ENCODE measurements around the gene TET3.

The TET3 gene

GRCh38 chr2:73997813-73998212 lies 13.1 kb downstream of the TET3 start:
- H3K9me3 ChIP-seq (ENCODE audit: severe bottlenecking), result no peaks in the 10 kb centered on the region
- H3K36me3 ChIP-seq, result peaks cover 32% of the 10 kb centered on the region
- H3K27ac ChIP-seq, result no peak overlapping the region
- H3K4me3 ChIP-seq (ENCODE audit: low read depth, low read length), result no peak overlapping the region
- no peak for DNase-seq
- no peaks in the 10 kb centered on the region for H3K27me3 ChIP-seq (ENCODE audit: insufficient read depth, low read depth, severe bottlenecking)
- TF ChIP-seq CTCF (IDR thresholded peaks at IDR 0.05; ENCODE audit: low read depth, low read length), result peak; percentile 27; the same call in 1 of the 2 replicates

GRCh38 chr2:73998451-73998850 lies 13.7 kb downstream of the TET3 start:
- no peak for DNase-seq
- TF ChIP-seq CTCF (IDR thresholded peaks at IDR 0.05; ENCODE audit: low read depth, low read length), result no peak
- no peak overlapping the region for H3K27ac ChIP-seq
- H3K27me3 ChIP-seq (ENCODE audit: insufficient read depth, low read depth, severe bottlenecking), result no peaks in the 10 kb centered on the region
- no peak overlapping the region for H3K4me3 ChIP-seq (ENCODE audit: low read depth, low read length)
- peaks cover 27% of the 10 kb centered on the region for H3K36me3 ChIP-seq
- no peaks in the 10 kb centered on the region for H3K9me3 ChIP-seq (ENCODE audit: severe bottlenecking)

GRCh38 chr2:73998933-73999332 lies 14.2 kb downstream of the TET3 start:
- Histone ChIP-seq H3K27ac (no peak overlapping the region), H3K36me3 (peaks cover 22% of the 10 kb centered on the region), H3K9me3 (ENCODE audit: severe bottlenecking) (no peaks in the 10 kb centered on the region), H3K27me3 (ENCODE audit: insufficient read depth, low read depth, severe bottlenecking) (no peaks in the 10 kb centered on the region), H3K4me3 (ENCODE audit: low read depth, low read length) (no peak overlapping the region)
- DNase-seq, result no peak
- no peak for TF ChIP-seq CTCF (IDR thresholded peaks at IDR 0.05; ENCODE audit: low read depth, low read length)

DNA sequence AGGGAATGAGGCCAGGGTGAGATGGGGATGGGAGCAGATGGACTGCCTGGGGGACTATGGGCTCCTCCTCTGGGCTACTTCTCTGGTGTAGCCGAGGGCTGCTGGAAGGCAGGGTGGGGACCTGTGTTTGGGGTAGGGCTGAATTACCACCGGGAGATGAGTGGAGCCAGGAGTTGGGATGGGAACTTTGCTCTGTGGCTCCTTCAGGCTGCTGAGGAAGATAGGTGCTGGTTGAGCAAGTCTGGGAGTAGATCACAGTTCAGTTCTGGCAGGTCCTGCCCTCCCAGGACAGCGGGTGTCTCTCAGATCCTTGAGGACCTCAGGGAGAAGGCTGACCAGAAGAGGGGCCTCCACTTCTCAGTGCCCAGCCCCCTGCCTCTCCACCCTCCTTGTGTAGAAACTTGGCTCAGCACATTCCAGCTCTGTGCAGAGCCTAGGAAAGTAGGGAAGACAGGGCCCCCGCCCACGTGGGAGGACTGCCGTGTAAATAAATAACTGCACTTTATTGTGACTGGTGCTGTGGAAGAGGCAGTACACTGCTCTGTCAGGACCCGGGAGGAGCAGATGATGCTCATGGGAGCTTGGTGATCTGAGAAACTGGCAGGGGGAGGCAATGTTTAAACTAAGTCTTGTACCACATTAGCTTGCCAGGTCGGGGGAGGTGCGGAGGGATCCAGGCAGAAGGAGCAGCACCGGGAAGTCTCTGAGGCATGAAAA lies 15.3 kb downstream of the TET3 start:
- TF ChIP-seq CTCF (IDR thresholded peaks at IDR 0.05; ENCODE audit: low read depth, low read length), result no peak
- peaks cover 18% of the 10 kb centered on the region for H3K36me3 ChIP-seq
- DNase-seq, result peak; percentile 42
- H3K4me3 ChIP-seq (ENCODE audit: low read depth, low read length), result no peak overlapping the region
- no peaks in the 10 kb centered on the region for H3K9me3 ChIP-seq (ENCODE audit: severe bottlenecking)
- no peaks in the 10 kb centered on the region for H3K27me3 ChIP-seq (ENCODE audit: insufficient read depth, low read depth, severe bottlenecking)
- H3K27ac ChIP-seq, result no peak overlapping the region

DNA sequence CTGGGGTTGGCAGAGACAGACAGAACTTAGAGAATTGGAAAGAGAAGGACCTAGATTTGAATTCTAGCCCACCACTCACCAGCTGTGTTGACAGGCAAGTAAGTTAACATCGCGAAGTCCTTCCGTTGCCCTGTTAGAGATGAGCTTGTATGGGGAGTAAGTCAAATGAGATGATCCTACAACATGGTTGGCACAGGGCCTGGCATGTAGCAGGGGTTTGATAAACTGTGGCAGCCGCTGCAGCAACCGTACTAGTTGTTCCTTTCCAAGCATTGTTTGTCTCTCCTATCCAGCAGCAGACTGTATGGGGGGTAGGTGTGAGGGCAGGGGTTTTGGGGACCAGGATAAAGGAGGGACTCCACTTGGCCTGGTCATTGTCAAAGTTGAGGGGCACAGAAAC lies 16.0 kb downstream of the TET3 start:
- Histone ChIP-seq H3K27ac (no peak overlapping the region), H3K27me3 (ENCODE audit: insufficient read depth, low read depth, severe bottlenecking) (no peaks in the 10 kb centered on the region), H3K36me3 (peaks cover 19% of the 10 kb centered on the region), H3K9me3 (ENCODE audit: severe bottlenecking) (no peaks in the 10 kb centered on the region), H3K4me3 (ENCODE audit: low read depth, low read length) (no peak overlapping the region)
- no peak for DNase-seq
- TF ChIP-seq CTCF (IDR thresholded peaks at IDR 0.05; ENCODE audit: low read depth, low read length), result no peak

- H3K27me3 ChIP-seq (ENCODE audit: insufficient read depth, low read depth, severe bottlenecking), result no peaks in the 10 kb centered on the region
- no peak for TF ChIP-seq CTCF (IDR thresholded peaks at IDR 0.05; ENCODE audit: low read depth, low read length)
- H3K4me3 ChIP-seq (ENCODE audit: low read depth, low read length), result no peak overlapping the region
- DNase-seq, result peak; percentile 36
- no peak overlapping the region for H3K27ac ChIP-seq
- H3K9me3 ChIP-seq (ENCODE audit: severe bottlenecking), result no peaks in the 10 kb centered on the region
- H3K36me3 ChIP-seq, result peaks cover 24% of the 10 kb centered on the region
These were observed 16.4 kb downstream of the TET3 start for GRCh38 chr2:74001121-74001520.
